Activated CD4-positive, alpha-beta memory T cell treated with anti-CD3 and anti-CD28 coated beads for 36 hours (primary cell): ENCODE results near the gene SPATA46. TPM values are rescaled to one million over a fixed set of nuclear protein-coding genes. Genes with fewer than 3 reads are reported as not detected.
"Not testable (repeated sequence)": the region's sequence is repeated elsewhere in the genome, so short reads cannot be mapped to it uniquely, and the experiment has no call there.

Experiments used
- CTCF ChIA-PET: fragments of 350-600 bp; sonication (Branson Sonifier 250); formaldehyde crosslinking; loops from one replicate; lab custom pipeline; 2021; ENCODE audit warnings: antibody characterized with exemption, inconsistent platforms; lab: Charles Lee
- POLR2A ChIA-PET: fragments of 350-600 bp; sonication (Branson Sonifier 250); formaldehyde crosslinking; loops from one replicate; lab custom pipeline; 2021; ENCODE audit warnings: antibody characterized with exemption; lab: Charles Lee
- DNase-seq: peaks from one replicate; pipeline ENCODE4 v3.0.0-alpha.2; 2020
- H3K27ac Mint-ChIP-seq: one replicate; pipeline ENCODE4 v1.8.0; 2021; ENCODE audit warnings: mixed read lengths
- H3K27me3 Mint-ChIP-seq: one replicate; pipeline ENCODE4 v1.8.0; 2021; ENCODE audit warnings: mixed read lengths
- H3K36me3 Mint-ChIP-seq: one replicate; pipeline ENCODE4 v1.8.0; 2021; ENCODE audit warnings: mixed read lengths
- H3K4me1 Mint-ChIP-seq: one replicate; pipeline ENCODE4 v1.8.0; 2021; ENCODE audit warnings: low read depth, mixed read lengths
- H3K4me3 Mint-ChIP-seq: one replicate; pipeline ENCODE4 v1.8.0; 2021; ENCODE audit warnings: mild to moderate bottlenecking, mixed read lengths
- H3K9me3 Mint-ChIP-seq: one replicate; pipeline ENCODE4 v1.8.0; 2021; ENCODE audit warnings: mixed read lengths
- intact Hi-C: fragments of 100-400 bp; cut with micrococcal nuclease; formaldehyde crosslinking; loops from one replicate; pipeline ENCODE4 v1.15.1; 2023
- total RNA-seq, 2 experiments: library from RNA; stranded (reverse); gene quantifications; one replicate each; pipeline ENCODE4 v1.2.3, GENCODE V29; 2021

The SPATA46 gene
- not detected for total RNA-seq

GRCh38 chr1:162376691-162377090, at the start of gene SPATA46:
SPATA46 (minus strand) TSS chr1:162376854; CDS start chr1:162376790, 64 bp downstream.
- Mint-ChIP-seq H3K27ac (no peak within 1 kb of the TSS), H3K4me1 (no peaks in the 10 kb centered on the region), H3K36me3 (no peaks in the 10 kb centered on the region), H3K27me3 (no peaks in the 10 kb centered on the region), H3K4me3 (no peak within 1 kb of the TSS), H3K9me3 (no peaks in the 10 kb centered on the region)
- intact Hi-C loops = no loop called here
- CTCF ChIA-PET = no interaction called here
- POLR2A ChIA-PET = no interaction called here
- DNase-seq = no peak

- ChIA-PET CTCF (no interaction called here), POLR2A (no interaction called here)
- Mint-ChIP-seq H3K27ac (no peak overlapping the region), H3K4me1 (no peaks in the 10 kb centered on the region), H3K9me3 (no peaks in the 10 kb centered on the region), H3K27me3 (peaks cover 12% of the 10 kb centered on the region), H3K4me3 (no peak overlapping the region), H3K36me3 (no peaks in the 10 kb centered on the region)
- intact Hi-C loops = no loop called here
- no peak for DNase-seq
Observed at GRCh38 chr1:162422662-162423375, 46.2 kb upstream of the SPATA46 start.

- DNase-seq = no peak
- H3K9me3 Mint-ChIP-seq = no peaks in the 10 kb centered on the region
- intact Hi-C loops = no loop called here
- H3K27ac Mint-ChIP-seq = no peak overlapping the region
- H3K27me3 Mint-ChIP-seq = peaks cover 16% of the 10 kb centered on the region
- no peaks in the 10 kb centered on the region for H3K36me3 Mint-ChIP-seq
- H3K4me1 Mint-ChIP-seq = no peaks in the 10 kb centered on the region
- ChIA-PET CTCF (no interaction called here), POLR2A (no interaction called here)
- no peak overlapping the region for H3K4me3 Mint-ChIP-seq
Observed at GRCh38 chr1:162421258-162422164, 44.9 kb upstream of the SPATA46 start.

GRCh38 chr1:162420120-162420519, 43.5 kb upstream of the SPATA46 start:
- no peaks in the 10 kb centered on the region for H3K9me3 Mint-ChIP-seq
- H3K4me3 Mint-ChIP-seq = no peak overlapping the region
- no peaks in the 10 kb centered on the region for H3K36me3 Mint-ChIP-seq
- no peak overlapping the region for H3K27ac Mint-ChIP-seq
- intact Hi-C loops = no loop called here
- DNase-seq = no peak
- no peaks in the 10 kb centered on the region for H3K4me1 Mint-ChIP-seq
- ChIA-PET CTCF (no interaction called here), POLR2A (no interaction called here)
- H3K27me3 Mint-ChIP-seq = peaks cover 18% of the 10 kb centered on the region

- H3K9me3 Mint-ChIP-seq, intact Hi-C loops, H3K36me3 Mint-ChIP-seq, H3K4me1 Mint-ChIP-seq, POLR2A ChIA-PET, H3K4me3 Mint-ChIP-seq, DNase-seq, H3K27ac Mint-ChIP-seq: not testable (repeated sequence)
- peaks cover 18% of the 10 kb centered on the region for H3K27me3 Mint-ChIP-seq
- CTCF ChIA-PET = interaction anchor here (0.6 kb wide), 1 partner anchor 383 kb away, joined by 3 read pairs; no protein-coding TSS in a partner anchor
Observed at GRCh38 chr1:162419450-162419931, 42.8 kb upstream of the SPATA46 start.

GRCh38 chr1:162418584-162418983, 41.9 kb upstream of the SPATA46 start:
- H3K27me3 Mint-ChIP-seq = peaks cover 16% of the 10 kb centered on the region
- POLR2A ChIA-PET, H3K4me1 Mint-ChIP-seq, CTCF ChIA-PET, intact Hi-C loops, DNase-seq, H3K36me3 Mint-ChIP-seq, H3K27ac Mint-ChIP-seq, H3K9me3 Mint-ChIP-seq, H3K4me3 Mint-ChIP-seq: not testable (repeated sequence)

GRCh38 chr1:162417650-162418049, 41.0 kb upstream of the SPATA46 start:
- CTCF ChIA-PET = no interaction called here
- H3K4me1 Mint-ChIP-seq = no peaks in the 10 kb centered on the region
- POLR2A ChIA-PET = no interaction called here

GRCh38 chr1:162416909-162417308, 40.3 kb upstream of the SPATA46 start:
- no peak for DNase-seq
- H3K27ac Mint-ChIP-seq = no peak overlapping the region
- no peak overlapping the region for H3K4me3 Mint-ChIP-seq
- CTCF ChIA-PET = no interaction called here
- no peaks in the 10 kb centered on the region for H3K36me3 Mint-ChIP-seq
- H3K27me3 Mint-ChIP-seq = peaks cover 18% of the 10 kb centered on the region
- no peaks in the 10 kb centered on the region for H3K9me3 Mint-ChIP-seq
- intact Hi-C loops = no loop called here
- POLR2A ChIA-PET = no interaction called here
- H3K4me1 Mint-ChIP-seq = no peaks in the 10 kb centered on the region

More at GRCh38 chr1:162417650-162418049, 41.0 kb upstream of the SPATA46 start:
- no peak overlapping the region for H3K4me3 Mint-ChIP-seq
- H3K27me3 Mint-ChIP-seq = peaks cover 18% of the 10 kb centered on the region
- DNase-seq = no peak
- H3K36me3 Mint-ChIP-seq = no peaks in the 10 kb centered on the region
- no peaks in the 10 kb centered on the region for H3K9me3 Mint-ChIP-seq
- H3K27ac Mint-ChIP-seq = no peak overlapping the region
- intact Hi-C loops = no loop called here

GRCh38 chr1:162416215-162416614, 39.6 kb upstream of the SPATA46 start:
- Mint-ChIP-seq H3K4me1 (no peaks in the 10 kb centered on the region), H3K9me3 (no peaks in the 10 kb centered on the region), H3K4me3 (no peak overlapping the region), H3K27me3 (peaks cover 17% of the 10 kb centered on the region), H3K27ac (no peak overlapping the region), H3K36me3 (no peaks in the 10 kb centered on the region)
- DNase-seq = no peak
- ChIA-PET CTCF (no interaction called here), POLR2A (no interaction called here)
- intact Hi-C loops = no loop called here

- no peaks in the 10 kb centered on the region for H3K4me1 Mint-ChIP-seq
- CTCF ChIA-PET = no interaction called here
- H3K4me3 Mint-ChIP-seq = no peak within 1 kb of the TSS
- H3K27ac Mint-ChIP-seq = no peak within 1 kb of the TSS
- no peaks in the 10 kb centered on the region for H3K36me3 Mint-ChIP-seq
- intact Hi-C loops = no loop called here
- no peaks in the 10 kb centered on the region for H3K9me3 Mint-ChIP-seq
- peaks cover 21% of the 10 kb centered on the region for H3K27me3 Mint-ChIP-seq
- no peak for DNase-seq
- POLR2A ChIA-PET = no interaction called here
Observed at GRCh38 chr1:162412002-162412401, 35.3 kb upstream of the SPATA46 start, which contains the start of gene SH2D1B. SH2D1B (minus strand) TSS chr1:162412136; CDS start chr1:162412016, 120 bp downstream.

GRCh38 chr1:162407539-162407938, 30.9 kb upstream of the SPATA46 start:
- Mint-ChIP-seq H3K27me3 (peaks cover 15% of the 10 kb centered on the region), H3K36me3 (no peaks in the 10 kb centered on the region), H3K9me3 (no peaks in the 10 kb centered on the region), H3K27ac (no peak overlapping the region), H3K4me1 (no peaks in the 10 kb centered on the region), H3K4me3 (no peak overlapping the region)
- DNase-seq = no peak
- CTCF ChIA-PET = no interaction called here
- intact Hi-C loops = no loop called here
- POLR2A ChIA-PET = no interaction called here

- ChIA-PET CTCF (interaction anchor here (0.8 kb wide), 1 partner anchor 350 kb away, joined by 4 read pairs; no protein-coding TSS in a partner anchor), POLR2A (no interaction called here)
- H3K4me1 Mint-ChIP-seq = no peaks in the 10 kb centered on the region
- H3K9me3 Mint-ChIP-seq = no peaks in the 10 kb centered on the region
- H3K36me3 Mint-ChIP-seq = no peaks in the 10 kb centered on the region
- DNase-seq = no peak
- intact Hi-C loops = no loop called here
- no peak overlapping the region for H3K27ac Mint-ChIP-seq
- H3K27me3 Mint-ChIP-seq = peaks cover 16% of the 10 kb centered on the region
- H3K4me3 Mint-ChIP-seq = no peak overlapping the region
Observed at GRCh38 chr1:162406811-162407210, 30.2 kb upstream of the SPATA46 start.
